ENCODE measurements around the gene CYB561D2. TPM values are rescaled to one million over a fixed set of nuclear protein-coding genes. Genes with fewer than 3 reads are reported as not detected.

The CYB561D2 gene
- total and polyA plus RNA-seq, 10 of the 15 experiments (the other 5 are each of a cell fraction or from before 2014, with no cell fraction given), result 7.6 to 39.2 (median 18.8) TPM

- DNase-seq (ENCODE audit: low read depth, low spot score) (no peak), ATAC-seq (no peak), FAIRE-seq (no peak)
- POLR2A ChIA-PET, result interaction anchor here (1.3 to 4.3 kb wide), 7 partner anchors 9 to 218 kb away, joined by 3 to 84 read pairs (median 7); partner anchors contain the start of genes C3orf18, HEMK1, HYAL3 and IFRD2
- H3K9ac ChIP-seq (ENCODE audit: control insufficient read depth, insufficient read depth, low read length), result peak overlapping the region; percentile 73
- peak overlapping the region; percentile 99 for H2AFZ ChIP-seq (ENCODE audit: control insufficient read depth, low read depth, low read length)
- intact Hi-C loops (cut with micrococcal nuclease; ENCODE audit: unreplicated experiment), result loop anchor here (1.0 kb wide), 1 partner anchor 8 kb away; the partner anchor contains the start of gene TMEM115
- H3K4me2 ChIP-seq (ENCODE audit: control insufficient read depth, insufficient read depth), result peak overlapping the region; percentile 82
- RAD21 ChIA-PET (ENCODE audit: unreplicated experiment), result interaction anchor here (1.4 to 2.8 kb wide), 3 partner anchors 14 to 265 kb away, joined by 3 to 16 read pairs (median 13); partner anchors contain the start of genes CISH and MAPKAPK3
- H3K27me3 ChIP-seq (replicated peaks in 1 of 2; ENCODE audit: control insufficient read depth in 2 of 2, insufficient read depth in 2 of 2, low read length in 1 of 2), result no peaks in the 10 kb centered on the region
- no TSS peak for BruUV-seq (replicated peaks)
- SMC1A ChIA-PET (ENCODE audit: uncharacterized antibody, unreplicated experiment), result interaction anchor here (1.0 kb wide), 2 partner anchors 11 to 221 kb away, joined by 3 read pairs; partner anchors contain the start of gene RASSF1
- H4K20me1 ChIP-seq (ENCODE audit: control insufficient read depth, insufficient read depth), result no peaks in the 10 kb centered on the region
- TF ChIP-seq, protein P1, sequence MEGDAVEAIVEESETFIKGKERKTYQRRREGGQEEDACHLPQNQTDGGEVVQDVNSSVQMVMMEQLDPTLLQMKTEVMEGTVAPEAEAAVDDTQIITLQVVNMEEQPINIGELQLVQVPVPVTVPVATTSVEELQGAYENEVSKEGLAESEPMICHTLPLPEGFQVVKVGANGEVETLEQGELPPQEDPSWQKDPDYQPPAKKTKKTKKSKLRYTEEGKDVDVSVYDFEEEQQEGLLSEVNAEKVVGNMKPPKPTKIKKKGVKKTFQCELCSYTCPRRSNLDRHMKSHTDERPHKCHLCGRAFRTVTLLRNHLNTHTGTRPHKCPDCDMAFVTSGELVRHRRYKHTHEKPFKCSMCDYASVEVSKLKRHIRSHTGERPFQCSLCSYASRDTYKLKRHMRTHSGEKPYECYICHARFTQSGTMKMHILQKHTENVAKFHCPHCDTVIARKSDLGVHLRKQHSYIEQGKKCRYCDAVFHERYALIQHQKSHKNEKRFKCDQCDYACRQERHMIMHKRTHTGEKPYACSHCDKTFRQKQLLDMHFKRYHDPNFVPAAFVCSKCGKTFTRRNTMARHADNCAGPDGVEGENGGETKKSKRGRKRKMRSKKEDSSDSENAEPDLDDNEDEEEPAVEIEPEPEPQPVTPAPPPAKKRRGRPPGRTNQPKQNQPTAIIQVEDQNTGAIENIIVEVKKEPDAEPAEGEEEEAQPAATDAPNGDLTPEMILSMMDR (IDR thresholded peaks at IDR 0.05 in 2 of 3, conservative IDR thresholded peaks at IDR 0.05 in 1 of 3; ENCODE audit: control insufficient read depth in 2 of 3, extremely low read depth in 1 of 3, insufficient read depth in 1 of 3, low read depth in 3 of 3, low read length in 3 of 3), result no peak
- TF ChIP-seq, protein P2, sequence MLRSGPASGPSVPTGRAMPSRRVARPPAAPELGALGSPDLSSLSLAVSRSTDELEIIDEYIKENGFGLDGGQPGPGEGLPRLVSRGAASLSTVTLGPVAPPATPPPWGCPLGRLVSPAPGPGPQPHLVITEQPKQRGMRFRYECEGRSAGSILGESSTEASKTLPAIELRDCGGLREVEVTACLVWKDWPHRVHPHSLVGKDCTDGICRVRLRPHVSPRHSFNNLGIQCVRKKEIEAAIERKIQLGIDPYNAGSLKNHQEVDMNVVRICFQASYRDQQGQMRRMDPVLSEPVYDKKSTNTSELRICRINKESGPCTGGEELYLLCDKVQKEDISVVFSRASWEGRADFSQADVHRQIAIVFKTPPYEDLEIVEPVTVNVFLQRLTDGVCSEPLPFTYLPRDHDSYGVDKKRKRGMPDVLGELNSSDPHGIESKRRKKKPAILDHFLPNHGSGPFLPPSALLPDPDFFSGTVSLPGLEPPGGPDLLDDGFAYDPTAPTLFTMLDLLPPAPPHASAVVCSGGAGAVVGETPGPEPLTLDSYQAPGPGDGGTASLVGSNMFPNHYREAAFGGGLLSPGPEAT (IDR thresholded peaks at IDR 0.05; ENCODE audit: low read depth), result 0 out of 2 replicates have a peak, but pooled peaks have one; percentile 6
- CTCF ChIA-PET, result interaction anchor here (1.4 to 4.9 kb wide), 2 partner anchors 13 to 36 kb away, joined by 4 to 59 read pairs; partner anchors contain the start of gene RASSF1
- peaks cover 22% of the 10 kb centered on the region for H3K79me2 ChIP-seq (ENCODE audit: control insufficient read depth, insufficient read depth, low read length)
- H3K36me3 ChIP-seq (ENCODE audit: control insufficient read depth in 2 of 2, insufficient read depth in 2 of 2, low read length in 1 of 2), result peaks cover 8 to 19% of the 10 kb centered on the region in 2 experiments; a peak in 2 of 4 replicates
- H3K27ac ChIP-seq (ENCODE audit: control insufficient read depth, insufficient read depth), result no peak overlapping the region; the same call in 1 of the 2 replicates
- WGBS (ENCODE audit: insufficient coverage, insufficient replicate concordance, low lambda C conversion rate, missing lambda C conversion rate), result 53% methylated on average over 11 of the region's 11 CpGs
- H3K9me3 ChIP-seq (replicated peaks; ENCODE audit: control insufficient read depth, insufficient read depth, low read length), result no peaks in the 10 kb centered on the region
- in situ Hi-C loops (cut with MboI), result loop anchor here (10.0 kb wide), 1 partner anchor 1033 kb away; the partner anchor contains the start of gene MANF
- H3K4me1 ChIP-seq (ENCODE audit: control insufficient read depth, insufficient read depth, low read length), result peaks cover 18% of the 10 kb centered on the region
- H3K4me3 ChIP-seq, result peak overlapping the region; percentile 83
Measured at GRCh38 chr3:50351323-50351697, 648 bp downstream of the CYB561D2 start.

Data from GM12878 (cell line).